Measurements from ENCODE around the gene GFPT1. TPM values are rescaled to one million over a fixed set of nuclear protein-coding genes. Genes with fewer than 3 reads are reported as not detected.

GFPT1 gene
- total RNA-seq, 1 experiment from 2014 or later, result 20.7 TPM

DNA sequence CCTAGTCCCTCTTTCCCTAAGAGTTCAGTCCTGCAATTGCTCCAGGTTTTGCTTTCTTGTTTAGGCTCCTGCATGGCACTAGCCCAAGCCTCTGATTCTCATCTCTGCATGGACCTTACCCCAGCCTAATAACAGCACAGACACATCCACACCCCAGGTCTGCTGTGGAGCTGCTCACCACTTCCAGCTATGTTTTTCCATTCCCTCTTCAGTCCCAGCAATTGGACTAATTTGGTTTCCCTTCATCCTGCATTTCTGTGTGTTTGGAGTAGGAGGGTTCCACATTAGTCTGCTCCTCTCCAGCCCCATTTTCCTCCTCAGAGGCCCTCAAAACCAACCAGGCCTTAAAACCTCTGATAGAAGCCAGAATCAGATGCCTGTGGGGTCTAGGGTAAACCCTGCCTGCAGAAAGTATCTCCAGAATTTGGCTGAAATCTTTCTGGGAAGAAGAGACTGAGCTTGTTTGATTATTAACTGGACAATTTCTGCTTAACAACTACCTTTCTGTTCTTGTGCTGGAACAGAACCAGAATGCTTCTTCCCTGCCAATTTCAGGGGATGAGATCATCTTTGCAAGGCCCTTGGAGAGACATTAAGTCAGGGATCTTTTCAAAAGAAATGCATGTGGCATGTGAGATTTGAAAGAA lies 95.9 kb downstream of the GFPT1 start:
- ATAC-seq, result peak; percentile 59
- POLR2A ChIA-PET (ENCODE audit: unreplicated experiment), result no interaction called here
- H3K36me3 ChIP-seq (ENCODE audit: low read depth, low read length), result no peaks in the 10 kb centered on the region
- no peaks in the 10 kb centered on the region for H3K9me2 ChIP-seq (replicated peaks; ENCODE audit: low read length)
- H3K9me3 ChIP-seq (ENCODE audit: low read length), result no peaks in the 10 kb centered on the region
- no peaks in the 10 kb centered on the region for H3K27me3 ChIP-seq (ENCODE audit: low read length)
- H3K9ac ChIP-seq (ENCODE audit: low read length), result no peak overlapping the region
- CTCF ChIA-PET, result no interaction called here
- no peak overlapping the region for H2AFZ ChIP-seq (ENCODE audit: low read length)
- DNase-seq, result peak; percentile 28
- H3K4me2 ChIP-seq (ENCODE audit: low read length), result no peak overlapping the region
- H3K79me2 ChIP-seq (ENCODE audit: low read length), result no peaks in the 10 kb centered on the region
- no peak overlapping the region for H3K4me3 ChIP-seq (ENCODE audit: low read length)
- intact Hi-C loops (cut with micrococcal nuclease), result no loop called here
- H4K20me1 ChIP-seq (ENCODE audit: low read length), result no peaks in the 10 kb centered on the region
- no peaks in the 10 kb centered on the region for H3F3A ChIP-seq (ENCODE audit: low read length, unreplicated experiment)
- no peaks in the 10 kb centered on the region for H3K4me1 ChIP-seq (ENCODE audit: insufficient read depth, low read length)
- no TSS peak for BruUV-seq (replicated peaks)
- no peak overlapping the region for H3K27ac ChIP-seq (ENCODE audit: low read length)
- TF ChIP-seq EZH2phosphoT487 (IDR thresholded peaks at IDR 0.05; ENCODE audit: borderline replicate concordance, low read length) (no peak), EZH2 (IDR thresholded peaks at IDR 0.05; ENCODE audit: low read length, unreplicated experiment) (no peak)
- TF ChIP-seq, protein P1, sequence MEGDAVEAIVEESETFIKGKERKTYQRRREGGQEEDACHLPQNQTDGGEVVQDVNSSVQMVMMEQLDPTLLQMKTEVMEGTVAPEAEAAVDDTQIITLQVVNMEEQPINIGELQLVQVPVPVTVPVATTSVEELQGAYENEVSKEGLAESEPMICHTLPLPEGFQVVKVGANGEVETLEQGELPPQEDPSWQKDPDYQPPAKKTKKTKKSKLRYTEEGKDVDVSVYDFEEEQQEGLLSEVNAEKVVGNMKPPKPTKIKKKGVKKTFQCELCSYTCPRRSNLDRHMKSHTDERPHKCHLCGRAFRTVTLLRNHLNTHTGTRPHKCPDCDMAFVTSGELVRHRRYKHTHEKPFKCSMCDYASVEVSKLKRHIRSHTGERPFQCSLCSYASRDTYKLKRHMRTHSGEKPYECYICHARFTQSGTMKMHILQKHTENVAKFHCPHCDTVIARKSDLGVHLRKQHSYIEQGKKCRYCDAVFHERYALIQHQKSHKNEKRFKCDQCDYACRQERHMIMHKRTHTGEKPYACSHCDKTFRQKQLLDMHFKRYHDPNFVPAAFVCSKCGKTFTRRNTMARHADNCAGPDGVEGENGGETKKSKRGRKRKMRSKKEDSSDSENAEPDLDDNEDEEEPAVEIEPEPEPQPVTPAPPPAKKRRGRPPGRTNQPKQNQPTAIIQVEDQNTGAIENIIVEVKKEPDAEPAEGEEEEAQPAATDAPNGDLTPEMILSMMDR (conservative IDR thresholded peaks at IDR 0.05; ENCODE audit: low read depth, low read length), result no peak

DNA sequence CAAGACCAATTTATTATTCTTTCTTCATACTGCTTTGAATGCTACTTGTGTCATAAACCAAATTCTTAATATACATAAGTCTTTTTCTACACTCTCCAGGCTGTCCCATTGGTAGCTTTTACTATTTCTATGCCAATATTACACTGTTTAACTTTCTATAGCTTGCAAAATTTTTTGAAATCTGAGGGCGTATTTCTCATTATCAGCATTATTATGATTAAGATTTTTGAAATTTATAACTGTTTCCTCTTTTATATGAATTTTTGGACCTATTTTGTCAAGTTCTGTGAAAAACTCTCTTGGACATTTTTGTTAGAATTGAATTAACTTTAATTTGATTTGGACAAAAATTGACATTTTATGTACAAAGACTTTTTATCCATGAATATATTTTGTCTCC lies 98.6 kb downstream of the GFPT1 start:
- intact Hi-C loops (cut with micrococcal nuclease), result no loop called here
- no peaks in the 10 kb centered on the region for H3F3A ChIP-seq (ENCODE audit: low read length, unreplicated experiment)
- H3K79me2 ChIP-seq (ENCODE audit: low read length), result no peaks in the 10 kb centered on the region
- BruUV-seq (replicated peaks), result no TSS peak
- H3K9me2 ChIP-seq (replicated peaks; ENCODE audit: low read length), result no peaks in the 10 kb centered on the region
- no peak overlapping the region for H2AFZ ChIP-seq (ENCODE audit: low read length)
- no peak for DNase-seq
- ATAC-seq, result no peak
- H3K9me3 ChIP-seq (ENCODE audit: low read length), result no peaks in the 10 kb centered on the region
- no peak overlapping the region for H3K4me2 ChIP-seq (ENCODE audit: low read length)
- no peak overlapping the region for H3K9ac ChIP-seq (ENCODE audit: low read length)
- no peaks in the 10 kb centered on the region for H3K36me3 ChIP-seq (ENCODE audit: low read depth, low read length)
- no peaks in the 10 kb centered on the region for H3K4me1 ChIP-seq (ENCODE audit: insufficient read depth, low read length)
- CTCF ChIA-PET, result no interaction called here
- no peaks in the 10 kb centered on the region for H4K20me1 ChIP-seq (ENCODE audit: low read length)
- no peak overlapping the region for H3K4me3 ChIP-seq (ENCODE audit: low read length)
- POLR2A ChIA-PET (ENCODE audit: unreplicated experiment), result no interaction called here
- TF ChIP-seq EZH2 (IDR thresholded peaks at IDR 0.05; ENCODE audit: low read length, unreplicated experiment) (no peak), EZH2phosphoT487 (IDR thresholded peaks at IDR 0.05; ENCODE audit: borderline replicate concordance, low read length) (no peak)
- TF ChIP-seq, protein P1 (conservative IDR thresholded peaks at IDR 0.05; ENCODE audit: low read depth, low read length), result no peak
- no peaks in the 10 kb centered on the region for H3K27me3 ChIP-seq (ENCODE audit: low read length)
- H3K27ac ChIP-seq (ENCODE audit: low read length), result no peak overlapping the region

DNA sequence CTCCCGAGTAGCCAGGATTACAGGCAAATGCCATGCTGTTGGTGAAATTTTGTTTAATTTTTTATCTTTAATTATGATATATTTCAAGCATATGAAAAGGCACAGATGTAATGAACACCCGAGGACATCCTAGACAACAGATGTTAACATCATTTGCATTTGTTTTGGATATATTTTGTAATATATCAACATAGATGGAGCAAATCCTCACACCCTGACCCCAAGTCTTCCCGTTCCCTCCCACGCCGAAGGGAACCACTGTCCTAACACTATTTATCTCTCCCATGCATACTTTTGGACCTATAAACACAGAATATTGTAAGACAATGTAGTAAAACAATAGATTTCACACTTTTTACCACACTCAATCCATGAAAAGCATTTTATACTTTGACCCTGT lies 99.5 kb downstream of the GFPT1 start:
- no TSS peak for BruUV-seq (replicated peaks)
- Histone ChIP-seq H2AFZ (ENCODE audit: low read length) (no peak overlapping the region), H3K4me1 (ENCODE audit: insufficient read depth, low read length) (no peaks in the 10 kb centered on the region), H3K9me2 (replicated peaks; ENCODE audit: low read length) (no peaks in the 10 kb centered on the region), H3K9ac (ENCODE audit: low read length) (no peak overlapping the region), H3K4me3 (ENCODE audit: low read length) (no peak overlapping the region), H3K9me3 (ENCODE audit: low read length) (no peaks in the 10 kb centered on the region), H3K27ac (ENCODE audit: low read length) (no peak overlapping the region), H3K79me2 (ENCODE audit: low read length) (no peaks in the 10 kb centered on the region), H3K36me3 (ENCODE audit: low read depth, low read length) (no peaks in the 10 kb centered on the region), H3F3A (ENCODE audit: low read length, unreplicated experiment) (no peaks in the 10 kb centered on the region), H4K20me1 (ENCODE audit: low read length) (no peaks in the 10 kb centered on the region), H3K27me3 (ENCODE audit: low read length) (no peaks in the 10 kb centered on the region), H3K4me2 (ENCODE audit: low read length) (no peak overlapping the region)
- no peak for DNase-seq
- ChIA-PET POLR2A (ENCODE audit: unreplicated experiment) (no interaction called here), CTCF (no interaction called here)
- intact Hi-C loops (cut with micrococcal nuclease), result no loop called here
- TF ChIP-seq EZH2 (IDR thresholded peaks at IDR 0.05; ENCODE audit: low read length, unreplicated experiment), result no peak
- no peak for TF ChIP-seq EZH2phosphoT487 (IDR thresholded peaks at IDR 0.05; ENCODE audit: borderline replicate concordance, low read length)
- TF ChIP-seq, protein P1 (conservative IDR thresholded peaks at IDR 0.05; ENCODE audit: low read depth, low read length), result no peak
- ATAC-seq, result no peak
